ENCODE data around the gene AXL. TPM values are rescaled to one million over a fixed set of nuclear protein-coding genes. Genes with fewer than 3 reads are reported as not detected.

AXL gene
- total RNA-seq, 1 donor, result 368 TPM

DNA sequence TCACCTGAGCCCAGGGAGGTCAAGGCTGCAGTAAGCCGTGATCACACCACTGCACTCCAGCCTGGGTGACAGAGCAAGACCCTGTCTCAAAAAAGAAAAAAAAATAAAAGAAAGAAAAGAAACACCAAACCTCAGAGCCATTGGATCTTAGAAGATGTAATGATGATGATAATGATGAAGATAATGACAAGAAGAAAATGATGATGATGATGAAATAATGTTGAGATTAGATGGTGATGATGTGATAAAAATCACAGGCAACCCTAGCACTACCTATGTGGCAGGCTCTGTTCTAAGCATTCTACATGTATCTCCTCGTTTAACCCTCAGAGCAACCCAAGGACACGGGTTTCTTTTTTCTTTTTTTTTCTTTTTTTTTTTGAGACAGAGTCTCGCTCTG, 25.1 kb downstream of the AXL start:
- no peaks in the 10 kb centered on the region for H3K4me1 ChIP-seq (ENCODE audit: insufficient read depth, low read length)
- no peak for DNase-seq (ENCODE audit: insufficient read length, low spot score, missing footprints)
- H2AFZ ChIP-seq (ENCODE audit: low read length), result no peak overlapping the region
- peaks cover 55% of the 10 kb centered on the region for H3K79me2 ChIP-seq (ENCODE audit: insufficient read depth, low read length)
- peaks cover 18% of the 10 kb centered on the region for H4K20me1 ChIP-seq (ENCODE audit: insufficient read depth, low read length)
- H3K27me3 ChIP-seq (ENCODE audit: insufficient read depth, low read length), result no peaks in the 10 kb centered on the region
- H3K4me3 ChIP-seq (ENCODE audit: insufficient read depth, low read length), result no peak overlapping the region
- TF ChIP-seq, protein P1, sequence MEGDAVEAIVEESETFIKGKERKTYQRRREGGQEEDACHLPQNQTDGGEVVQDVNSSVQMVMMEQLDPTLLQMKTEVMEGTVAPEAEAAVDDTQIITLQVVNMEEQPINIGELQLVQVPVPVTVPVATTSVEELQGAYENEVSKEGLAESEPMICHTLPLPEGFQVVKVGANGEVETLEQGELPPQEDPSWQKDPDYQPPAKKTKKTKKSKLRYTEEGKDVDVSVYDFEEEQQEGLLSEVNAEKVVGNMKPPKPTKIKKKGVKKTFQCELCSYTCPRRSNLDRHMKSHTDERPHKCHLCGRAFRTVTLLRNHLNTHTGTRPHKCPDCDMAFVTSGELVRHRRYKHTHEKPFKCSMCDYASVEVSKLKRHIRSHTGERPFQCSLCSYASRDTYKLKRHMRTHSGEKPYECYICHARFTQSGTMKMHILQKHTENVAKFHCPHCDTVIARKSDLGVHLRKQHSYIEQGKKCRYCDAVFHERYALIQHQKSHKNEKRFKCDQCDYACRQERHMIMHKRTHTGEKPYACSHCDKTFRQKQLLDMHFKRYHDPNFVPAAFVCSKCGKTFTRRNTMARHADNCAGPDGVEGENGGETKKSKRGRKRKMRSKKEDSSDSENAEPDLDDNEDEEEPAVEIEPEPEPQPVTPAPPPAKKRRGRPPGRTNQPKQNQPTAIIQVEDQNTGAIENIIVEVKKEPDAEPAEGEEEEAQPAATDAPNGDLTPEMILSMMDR (IDR thresholded peaks at IDR 0.05; ENCODE audit: extremely low read depth, low read depth, low read length), result no peak
- H3K36me3 ChIP-seq (ENCODE audit: insufficient read depth, low read length), result peaks cover 97% of the 10 kb centered on the region
- H3K27ac ChIP-seq (ENCODE audit: low read depth, low read length), result no peak overlapping the region
- no peak overlapping the region for H3K4me2 ChIP-seq (ENCODE audit: insufficient read depth, low read length)
- no peaks in the 10 kb centered on the region for H3K9me3 ChIP-seq (ENCODE audit: low read depth, low read length)

DNA sequence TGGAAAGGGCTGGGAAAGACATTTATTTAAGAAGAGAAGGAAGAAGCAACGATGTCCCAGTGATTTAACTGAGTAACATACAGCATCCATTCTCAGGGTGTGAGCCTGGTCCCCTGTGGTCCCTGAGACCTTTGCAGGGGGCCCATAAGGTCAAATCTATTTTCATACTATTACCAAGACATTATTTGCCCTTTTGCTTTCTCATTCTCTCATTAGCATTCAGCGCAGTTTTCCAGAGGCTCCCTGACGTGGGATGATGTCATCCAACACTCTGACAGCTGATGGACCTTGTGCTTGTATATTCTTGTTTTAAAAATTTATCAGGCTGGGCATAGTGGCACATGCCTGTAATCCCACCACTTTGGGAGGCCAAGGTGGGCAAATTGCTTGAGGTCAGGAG, 26.8 kb downstream of the AXL start:
- Histone ChIP-seq H2AFZ (ENCODE audit: low read length) (no peak overlapping the region), H3K4me1 (ENCODE audit: insufficient read depth, low read length) (no peaks in the 10 kb centered on the region), H3K79me2 (ENCODE audit: insufficient read depth, low read length) (peaks cover 47% of the 10 kb centered on the region), H3K27me3 (ENCODE audit: insufficient read depth, low read length) (no peaks in the 10 kb centered on the region), H3K36me3 (ENCODE audit: insufficient read depth, low read length) (peaks cover 97% of the 10 kb centered on the region), H3K9me3 (ENCODE audit: low read depth, low read length) (no peaks in the 10 kb centered on the region), H3K4me2 (ENCODE audit: insufficient read depth, low read length) (no peak overlapping the region), H3K27ac (ENCODE audit: low read depth, low read length) (no peak overlapping the region), H4K20me1 (ENCODE audit: insufficient read depth, low read length) (peaks cover 9% of the 10 kb centered on the region), H3K4me3 (ENCODE audit: insufficient read depth, low read length) (no peak overlapping the region)
- DNase-seq (ENCODE audit: insufficient read length, low spot score, missing footprints), result no peak
- TF ChIP-seq, protein P1 (IDR thresholded peaks at IDR 0.05; ENCODE audit: extremely low read depth, low read depth, low read length), result no peak

DNA sequence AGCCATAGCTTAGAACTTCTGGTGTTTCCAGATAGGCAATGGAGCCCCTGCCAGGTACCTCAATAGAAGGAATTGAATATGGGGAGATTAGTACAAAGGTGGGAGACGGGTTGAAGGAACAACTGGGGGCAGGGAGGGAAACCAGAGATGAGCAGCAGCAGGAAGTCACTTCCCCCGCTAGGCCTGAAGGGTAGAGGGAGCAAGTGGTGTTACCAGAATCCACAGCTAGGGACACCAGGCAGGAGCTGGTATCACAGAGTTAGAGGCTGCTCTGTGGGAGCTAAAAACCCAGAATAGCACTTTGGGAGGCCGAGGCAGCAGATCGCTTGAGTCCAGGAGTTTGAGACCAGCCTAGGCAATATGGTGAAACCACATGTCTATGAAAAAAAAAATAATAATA, 29.9 kb downstream of the AXL start:
- H4K20me1 ChIP-seq (ENCODE audit: insufficient read depth, low read length), result peaks cover 10% of the 10 kb centered on the region
- no peaks in the 10 kb centered on the region for H3K27me3 ChIP-seq (ENCODE audit: insufficient read depth, low read length)
- peaks cover 48% of the 10 kb centered on the region for H3K79me2 ChIP-seq (ENCODE audit: insufficient read depth, low read length)
- no peak overlapping the region for H2AFZ ChIP-seq (ENCODE audit: low read length)
- no peak for DNase-seq (ENCODE audit: insufficient read length, low spot score, missing footprints)
- no peak overlapping the region for H3K27ac ChIP-seq (ENCODE audit: low read depth, low read length)
- H3K9me3 ChIP-seq (ENCODE audit: low read depth, low read length), result no peaks in the 10 kb centered on the region
- no peak overlapping the region for H3K4me3 ChIP-seq (ENCODE audit: insufficient read depth, low read length)
- H3K4me1 ChIP-seq (ENCODE audit: insufficient read depth, low read length), result no peaks in the 10 kb centered on the region
- H3K36me3 ChIP-seq (ENCODE audit: insufficient read depth, low read length), result peaks cover 96% of the 10 kb centered on the region
- TF ChIP-seq, protein P1 (IDR thresholded peaks at IDR 0.05; ENCODE audit: extremely low read depth, low read depth, low read length), result peak; percentile 7
- H3K4me2 ChIP-seq (ENCODE audit: insufficient read depth, low read length), result no peak overlapping the region

DNA sequence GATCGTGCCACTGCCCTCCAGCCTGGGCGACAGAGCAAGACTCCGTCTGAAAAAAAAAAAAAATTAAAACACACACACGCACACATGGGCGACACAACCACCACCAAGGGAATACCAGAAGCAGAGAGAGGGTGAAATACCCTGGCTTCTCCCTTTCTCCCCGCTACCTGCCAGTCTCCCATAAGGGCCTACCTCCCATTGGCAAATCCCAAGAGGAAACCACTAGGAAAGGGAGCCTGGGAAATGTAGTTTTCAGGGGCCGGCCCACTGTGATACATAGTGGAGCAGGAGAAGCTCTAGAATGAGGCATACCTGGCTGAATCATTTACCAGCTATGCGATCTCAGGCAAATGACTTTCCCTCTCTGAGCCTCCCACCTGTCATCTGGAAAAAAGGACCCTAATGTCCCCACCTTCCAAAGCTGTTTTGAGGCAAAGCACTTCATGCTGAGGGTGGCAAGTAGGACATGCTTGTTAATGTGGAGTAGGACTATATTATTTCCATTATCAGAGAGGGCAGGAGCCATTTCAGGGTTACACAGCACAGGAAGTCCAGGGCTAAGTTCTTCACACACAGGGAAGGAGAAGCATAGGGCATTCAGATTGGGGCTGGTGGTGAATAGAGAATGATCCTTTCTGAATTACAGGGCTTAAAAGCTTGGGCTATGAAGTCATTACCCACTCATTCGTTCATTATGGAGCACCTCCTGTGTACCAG, 30.8 kb downstream of the AXL start:
- H3K27me3 ChIP-seq (ENCODE audit: insufficient read depth, low read length), result no peaks in the 10 kb centered on the region
- H3K4me1 ChIP-seq (ENCODE audit: insufficient read depth, low read length), result no peaks in the 10 kb centered on the region
- H3K36me3 ChIP-seq (ENCODE audit: insufficient read depth, low read length), result peaks cover 95% of the 10 kb centered on the region
- no peak overlapping the region for H2AFZ ChIP-seq (ENCODE audit: low read length)
- DNase-seq (ENCODE audit: insufficient read length, low spot score, missing footprints), result no peak
- H3K9me3 ChIP-seq (ENCODE audit: low read depth, low read length), result no peaks in the 10 kb centered on the region
- H4K20me1 ChIP-seq (ENCODE audit: insufficient read depth, low read length), result peaks cover 10% of the 10 kb centered on the region
- no peak overlapping the region for H3K4me3 ChIP-seq (ENCODE audit: insufficient read depth, low read length)
- H3K4me2 ChIP-seq (ENCODE audit: insufficient read depth, low read length), result no peak overlapping the region
- TF ChIP-seq, protein P1 (IDR thresholded peaks at IDR 0.05; ENCODE audit: extremely low read depth, low read depth, low read length), result no peak
- H3K79me2 ChIP-seq (ENCODE audit: insufficient read depth, low read length), result peaks cover 49% of the 10 kb centered on the region
- H3K27ac ChIP-seq (ENCODE audit: low read depth, low read length), result no peak overlapping the region
